Osteocyte (in vitro differentiated cells): Measurements from ENCODE around the gene C1orf122. TPM values are rescaled to one million over a fixed set of nuclear protein-coding genes. Genes with fewer than 3 reads are reported as not detected.

Experiments
- DNase-seq: peaks from one replicate; pipeline ENCODE4 v3.0.0; 2021; ENCODE audit warnings: mixed read lengths; ENCODE audit not compliant: unreplicated experiment; ENCODE audit errors: extremely low spot score
- H3K27ac Mint-ChIP-seq: one replicate; pipeline ENCODE4 v1.8.0; 2021; ENCODE audit warnings: mild to moderate bottlenecking, mixed read lengths; ENCODE audit not compliant: unreplicated experiment
- H3K27me3 Mint-ChIP-seq: one replicate; pipeline ENCODE4 v1.8.0; 2021; ENCODE audit warnings: mixed read lengths; ENCODE audit not compliant: unreplicated experiment
- H3K36me3 Mint-ChIP-seq: one replicate; pipeline ENCODE4 v1.8.0; 2021; ENCODE audit warnings: mixed read lengths; ENCODE audit not compliant: unreplicated experiment
- H3K4me1 Mint-ChIP-seq: one replicate; pipeline ENCODE4 v1.8.0; 2021; ENCODE audit warnings: mixed read lengths; ENCODE audit not compliant: unreplicated experiment
- H3K4me3 Mint-ChIP-seq: one replicate; pipeline ENCODE4 v1.8.0; 2021; ENCODE audit warnings: mild to moderate bottlenecking, moderate library complexity, mixed read lengths; ENCODE audit not compliant: unreplicated experiment
- H3K9me3 Mint-ChIP-seq: one replicate; pipeline ENCODE4 v1.8.0; 2021; ENCODE audit warnings: mixed read lengths; ENCODE audit not compliant: unreplicated experiment
- CTCF ChIP-seq: fragments of 200-600 bp; sonication (generic); IDR thresholded peaks from 2 replicates; pipeline ENCODE4 v1.5.0; 2021; ENCODE audit warnings: antibody characterized with exemption, mild to moderate bottlenecking, moderate library complexity
- total RNA-seq: library from RNA; stranded (reverse); gene quantifications from 2 replicates; pipeline ENCODE4 v1.2.1, GENCODE V29; 2021

Gene C1orf122
- total RNA-seq, 1 donor from 2014 or later: 55.0 TPM

- no peak for TF ChIP-seq CTCF
- DNase-seq: no peak
- H3K27ac Mint-ChIP-seq: no peak overlapping the region
- H3K27me3 Mint-ChIP-seq: no peaks in the 10 kb centered on the region
- no peaks in the 10 kb centered on the region for H3K9me3 Mint-ChIP-seq
- no peak overlapping the region for H3K4me3 Mint-ChIP-seq
- H3K4me1 Mint-ChIP-seq: peaks cover 18% of the 10 kb centered on the region
- no peaks in the 10 kb centered on the region for H3K36me3 Mint-ChIP-seq
These were observed 6.7 kb downstream of the C1orf122 start for GRCh38 chr1:37814252-37814651.

- Mint-ChIP-seq H3K4me1 (no peaks in the 10 kb centered on the region), H3K27me3 (no peaks in the 10 kb centered on the region), H3K4me3 (no peak overlapping the region), H3K36me3 (peaks cover 17% of the 10 kb centered on the region), H3K27ac (no peak overlapping the region), H3K9me3 (no peaks in the 10 kb centered on the region)
- no peak for DNase-seq
- no peak for TF ChIP-seq CTCF
These were observed 9.9 kb downstream of the C1orf122 start for GRCh38 chr1:37817481-37817880.

GRCh38 chr1:37821481-37821880, 13.9 kb downstream of the C1orf122 start:
- H3K27me3 Mint-ChIP-seq: no peaks in the 10 kb centered on the region
- no peak overlapping the region for H3K27ac Mint-ChIP-seq
- DNase-seq: no peak
- no peaks in the 10 kb centered on the region for H3K9me3 Mint-ChIP-seq
- no peak overlapping the region for H3K4me3 Mint-ChIP-seq
- peaks cover 24% of the 10 kb centered on the region for H3K36me3 Mint-ChIP-seq
- H3K4me1 Mint-ChIP-seq: no peaks in the 10 kb centered on the region
- no peak for TF ChIP-seq CTCF

GRCh38 chr1:37822906-37823815, 15.6 kb downstream of the C1orf122 start:
- H3K27me3 Mint-ChIP-seq: no peaks in the 10 kb centered on the region
- no peak for TF ChIP-seq CTCF
- H3K27ac Mint-ChIP-seq: no peak overlapping the region
- no peak for DNase-seq
- H3K4me3 Mint-ChIP-seq: no peak overlapping the region
- no peaks in the 10 kb centered on the region for H3K4me1 Mint-ChIP-seq
- H3K36me3 Mint-ChIP-seq: peaks cover 32% of the 10 kb centered on the region
- no peaks in the 10 kb centered on the region for H3K9me3 Mint-ChIP-seq

- Mint-ChIP-seq H3K9me3 (no peaks in the 10 kb centered on the region), H3K36me3 (peaks cover 35% of the 10 kb centered on the region), H3K27ac (no peak overlapping the region)
These were observed 16.4 kb downstream of the C1orf122 start for GRCh38 chr1:37824001-37824400.

More at GRCh38 chr1:37824001-37824400, 16.4 kb downstream of the C1orf122 start:
- H3K4me3 Mint-ChIP-seq: no peak overlapping the region
- TF ChIP-seq CTCF: no peak
- H3K4me1 Mint-ChIP-seq: no peaks in the 10 kb centered on the region
- no peaks in the 10 kb centered on the region for H3K27me3 Mint-ChIP-seq
- DNase-seq: no peak
